Stimulated activated CD4-positive, alpha-beta T cell treated with anti-CD3 and anti-CD28 coated beads, TNF-alpha, amount 100 ng/mL, for 48 hours (primary cell): ENCODE measurements around the gene XXYLT1.
A peak's percentile ranks its signal among the peaks of the same experiment; 100 is the strongest.
"Not testable (repeated sequence)": the region's sequence is repeated elsewhere in the genome, so short reads cannot be mapped to it uniquely, and the experiment has no call there.

Experiments
- DNase-seq, 3 donors: peaks; one replicate each; pipeline ENCODE4 v3.0.0-alpha.2; 2020; ENCODE audit warnings: low read depth in 3 of 3

The XXYLT1 gene

DNA sequence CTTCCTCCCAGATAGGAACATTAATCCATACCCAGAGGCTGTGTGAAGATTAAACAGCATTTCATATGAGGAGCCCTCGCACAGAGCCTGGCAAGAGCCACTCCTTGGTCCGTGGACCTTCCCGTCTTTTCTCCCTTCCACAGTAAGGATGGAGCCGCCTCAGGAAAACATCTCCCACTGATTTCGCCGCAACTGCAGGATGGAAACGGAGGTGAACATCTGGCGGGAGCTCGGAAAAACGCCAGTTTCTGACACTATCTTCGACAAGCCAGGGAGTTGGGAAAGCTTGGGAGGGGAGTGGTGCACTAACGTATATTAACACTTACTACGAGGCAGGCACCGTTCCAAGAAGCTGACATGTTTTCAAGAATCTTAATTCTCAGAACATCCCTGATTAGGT is 157.9 kb downstream of the XXYLT1 start:
- DNase-seq, result no peak

DNA sequence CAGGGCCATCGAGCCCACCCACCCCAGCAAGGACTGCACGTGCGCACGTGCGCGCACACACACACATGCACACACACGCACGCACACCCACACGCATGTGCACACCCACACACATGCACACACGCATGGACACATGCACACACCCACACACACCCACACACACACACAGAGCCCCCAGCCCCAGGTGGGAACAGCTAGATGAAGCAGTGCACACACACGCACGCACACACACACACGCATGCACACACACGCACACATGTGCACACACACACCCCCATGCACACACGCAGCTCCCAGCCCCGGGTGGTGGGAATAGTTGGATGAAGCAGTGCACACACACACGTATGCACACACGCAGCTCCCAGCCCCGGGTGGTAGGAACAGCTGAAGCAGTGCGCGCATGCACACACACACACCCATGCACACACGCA is 158.6 kb downstream of the XXYLT1 start:
- no peak for DNase-seq

DNA sequence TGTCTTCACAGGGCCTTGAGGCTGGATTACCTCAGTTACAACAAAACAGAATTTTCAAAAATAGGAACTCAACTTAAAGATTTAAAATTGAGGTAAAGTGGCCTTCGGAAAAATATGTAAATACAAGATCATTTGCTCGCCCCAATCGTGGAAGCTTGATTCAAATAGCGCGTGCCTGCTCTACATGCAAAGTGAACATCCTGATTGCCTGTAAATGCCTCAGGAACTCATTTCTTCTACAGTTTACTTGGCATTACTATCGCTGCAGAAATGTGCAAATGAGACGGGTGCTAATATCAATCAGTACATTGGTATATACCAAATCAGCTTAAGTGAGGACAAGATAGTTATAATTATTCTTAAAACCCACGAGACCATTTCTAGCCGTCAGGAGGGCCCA is 159.2 kb downstream of the XXYLT1 start:
- no peak for DNase-seq

DNA sequence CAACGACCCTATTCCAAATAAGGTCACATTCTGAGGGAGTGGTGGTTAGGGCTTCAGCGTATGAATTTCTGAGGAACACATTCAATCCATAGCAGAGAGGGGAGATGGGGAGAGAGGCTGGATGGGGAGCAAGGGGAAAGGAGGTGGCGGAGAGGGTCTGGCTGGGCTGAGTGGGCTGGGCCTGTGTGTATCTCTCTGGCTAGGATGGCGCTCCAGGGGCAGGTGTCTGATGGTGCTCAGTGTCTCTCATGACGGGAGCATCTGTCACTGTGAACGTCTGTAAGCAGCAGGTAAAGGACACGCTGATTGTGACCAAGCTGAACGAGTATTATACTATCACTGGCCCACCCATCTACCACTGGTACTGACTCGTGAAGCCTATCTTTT is 159.6 kb downstream of the XXYLT1 start:
- no peak for DNase-seq

DNA sequence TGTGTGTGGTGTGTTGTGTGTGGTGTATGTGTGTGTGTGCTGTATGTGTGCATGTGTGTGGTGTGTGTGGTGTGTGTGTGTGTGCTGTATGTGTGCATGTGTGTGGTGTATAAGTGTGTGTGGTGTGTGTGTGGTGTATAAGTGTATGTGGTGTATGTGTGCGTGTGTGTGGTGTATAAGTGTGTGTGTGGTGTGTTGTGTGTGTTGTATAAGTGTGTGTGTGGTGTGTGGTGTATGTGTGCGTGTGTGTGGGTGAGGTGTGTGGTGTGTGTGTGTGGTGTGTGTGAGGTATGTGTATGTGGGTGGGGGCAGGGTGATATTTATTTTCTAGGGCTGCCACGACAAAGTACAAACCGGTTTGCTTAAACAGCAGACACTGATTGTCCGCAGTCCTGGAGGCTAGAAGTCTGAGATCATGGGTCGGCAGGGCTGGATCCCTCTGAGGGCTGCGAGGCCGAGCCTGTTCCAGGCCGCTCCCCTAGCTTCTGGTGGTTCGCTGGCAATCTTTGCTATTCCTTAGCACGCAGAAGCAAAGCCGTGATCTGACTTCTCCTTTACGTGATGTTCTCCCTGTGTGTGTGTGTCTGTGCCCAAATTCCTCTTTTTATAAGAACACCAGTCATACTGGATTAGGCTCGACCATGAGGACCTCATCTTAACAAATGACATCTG is 160.2 kb downstream of the XXYLT1 start:
- no peak for DNase-seq

DNA sequence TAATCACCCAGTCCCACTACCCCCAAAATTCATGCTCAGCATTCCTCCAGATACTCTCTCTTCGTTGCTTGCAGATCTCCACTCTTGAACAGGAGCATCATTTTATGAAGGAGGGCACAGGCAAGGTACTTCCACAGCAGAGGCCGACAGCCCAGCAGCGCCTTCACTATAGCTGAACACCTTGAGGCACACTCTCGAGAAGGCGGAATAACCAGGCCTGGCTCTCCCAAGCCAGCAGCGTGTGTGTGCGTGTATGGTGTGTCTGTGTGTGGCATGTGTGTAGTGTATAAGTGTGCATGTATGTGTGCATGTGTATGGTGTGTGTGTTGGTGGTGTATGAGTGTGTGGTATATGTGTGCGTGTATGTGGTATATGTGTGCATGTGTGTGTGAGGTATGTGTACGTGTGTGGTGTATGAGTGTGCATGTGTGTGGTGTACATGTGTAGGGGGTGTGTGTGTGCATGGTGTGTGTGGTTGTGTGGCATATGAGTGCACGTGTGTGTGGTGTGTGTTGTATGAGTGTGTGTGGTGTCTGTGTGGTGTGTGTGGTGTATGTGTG is 161.8 kb downstream of the XXYLT1 start:
- no peak for DNase-seq

DNA sequence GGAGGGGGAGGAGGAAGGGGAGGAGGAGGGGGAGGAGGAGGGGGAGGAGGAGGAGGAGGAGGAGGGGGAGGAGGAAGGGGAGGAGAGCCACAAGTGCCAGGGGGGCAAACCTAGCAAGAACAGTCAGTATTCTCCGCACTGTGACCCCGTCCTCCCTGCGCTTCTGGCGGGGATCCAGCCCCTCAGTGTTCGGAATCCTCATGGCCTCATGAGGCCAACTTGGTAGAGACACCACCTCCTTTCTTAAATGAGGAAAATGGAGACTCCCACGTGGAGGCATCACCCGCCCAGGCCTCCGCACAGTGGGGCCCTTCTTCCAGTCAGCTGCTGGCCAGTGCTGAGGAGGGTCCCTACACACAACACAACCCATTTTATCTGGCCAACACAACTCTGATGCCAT is 163.4 kb downstream of the XXYLT1 start:
- DNase-seq, result no peak

DNA sequence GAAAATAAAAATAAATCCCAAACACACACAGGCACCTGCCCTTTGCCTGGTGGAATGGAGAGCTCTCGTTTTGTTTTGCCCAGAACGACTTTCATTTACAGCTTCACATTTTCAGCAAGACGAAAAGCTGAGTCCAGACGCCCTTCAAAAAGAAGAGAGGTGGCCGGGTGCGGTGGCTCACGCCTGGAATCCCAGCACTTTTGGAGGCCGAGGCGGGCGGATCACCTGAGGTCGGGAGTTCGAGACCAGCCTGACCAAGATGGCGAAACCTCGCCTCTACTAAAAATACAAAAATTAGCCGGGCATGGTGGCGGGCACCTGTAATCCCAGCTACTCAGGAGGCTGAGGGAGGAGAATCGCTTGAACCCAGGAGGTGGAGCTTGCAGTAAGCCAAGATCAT is 163.9 kb downstream of the XXYLT1 start:
- not testable (repeated sequence) for DNase-seq

DNA sequence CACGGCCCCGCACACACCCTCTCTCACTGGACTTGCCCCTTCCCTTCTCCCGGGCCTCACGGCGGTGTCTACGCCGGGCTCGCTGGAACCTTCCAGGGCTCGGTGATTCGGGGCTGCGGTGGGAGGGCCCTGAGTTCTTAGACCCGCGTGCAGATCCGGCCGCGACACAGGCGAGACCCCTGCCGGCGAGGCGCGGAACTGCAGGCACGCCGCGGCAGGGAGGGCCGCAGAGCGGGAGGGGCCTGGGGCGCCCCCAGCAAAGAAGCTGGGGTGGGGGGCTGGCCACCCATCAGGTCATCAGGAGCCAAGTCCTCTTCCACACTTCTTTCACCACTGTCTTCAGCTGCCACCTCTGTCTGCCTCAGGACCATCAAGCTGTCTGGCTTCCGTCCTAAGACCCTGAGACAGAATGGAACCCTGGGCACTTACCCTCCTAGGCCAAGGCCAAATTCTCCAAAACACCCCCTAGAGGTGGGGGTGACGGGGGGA is 164.5 kb downstream of the XXYLT1 start:
- peak; percentile 27 to 60 (median 48) for DNase-seq

DNA sequence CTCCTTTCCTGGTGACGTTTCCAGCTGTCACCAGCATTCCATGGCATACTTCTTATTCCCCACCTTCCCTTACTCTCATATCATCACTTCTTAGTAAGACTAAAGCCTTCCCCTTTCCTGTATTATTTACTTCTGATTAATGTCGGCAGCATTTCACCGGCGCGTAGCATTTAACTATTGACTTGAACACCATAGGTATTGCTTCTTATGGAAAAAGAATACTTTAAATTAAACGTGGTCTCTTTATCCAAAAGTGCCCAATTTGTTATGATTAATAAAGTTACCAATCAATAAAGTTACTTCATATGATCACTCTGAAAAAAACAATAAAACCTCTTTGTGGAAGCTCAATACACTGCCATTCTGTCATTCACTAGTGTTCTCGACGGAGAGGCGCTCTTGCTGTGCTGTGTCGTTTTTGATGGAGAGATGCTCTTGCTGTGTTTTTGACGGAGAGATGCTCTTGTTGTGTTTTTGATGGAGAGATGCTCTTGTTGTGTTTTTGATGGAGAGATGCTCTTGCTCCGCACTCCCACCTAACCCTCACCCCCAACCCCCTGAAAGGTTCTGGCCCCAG is 165.0 kb downstream of the XXYLT1 start:
- no peak for DNase-seq

DNA sequence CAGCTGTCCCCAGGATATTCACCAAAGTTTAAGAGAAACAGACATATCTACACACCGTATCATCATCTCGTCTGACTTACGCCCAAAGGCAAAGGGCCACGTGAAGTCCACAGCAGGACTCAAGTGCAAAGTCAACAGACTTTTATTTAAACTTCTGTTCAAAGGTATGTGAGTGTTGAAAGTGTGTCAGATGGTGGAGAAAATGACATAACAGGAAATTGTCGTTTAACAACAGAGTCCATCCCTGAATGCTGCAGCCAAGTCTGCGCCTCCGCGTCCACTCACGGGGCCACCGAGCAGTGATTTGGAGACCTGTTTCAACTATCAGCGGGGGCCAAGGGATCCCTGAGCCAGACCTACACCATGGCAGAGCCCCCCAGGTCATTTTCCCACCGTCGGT is 165.6 kb downstream of the XXYLT1 start:
- no peak for DNase-seq

DNA sequence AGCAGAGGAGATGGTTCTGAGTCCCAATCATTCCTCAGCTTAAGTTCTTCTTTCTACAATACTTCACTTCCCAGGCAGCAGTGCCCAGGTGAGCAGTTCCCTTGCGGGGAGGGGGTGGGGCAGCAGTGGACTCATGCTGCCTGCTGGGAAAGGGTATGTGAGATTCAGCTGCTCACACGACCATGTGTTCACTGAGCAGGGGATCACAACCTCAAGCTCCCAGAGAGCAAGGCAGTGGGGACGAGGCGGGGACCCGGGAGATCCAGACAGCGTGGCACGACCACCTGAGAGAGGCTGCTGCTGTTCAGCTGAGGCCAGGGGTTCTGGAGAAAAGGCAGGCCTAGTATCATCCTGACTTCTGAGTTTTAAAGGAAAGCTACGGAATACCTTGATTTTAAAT is 166.6 kb downstream of the XXYLT1 start:
- DNase-seq, result no peak

DNA sequence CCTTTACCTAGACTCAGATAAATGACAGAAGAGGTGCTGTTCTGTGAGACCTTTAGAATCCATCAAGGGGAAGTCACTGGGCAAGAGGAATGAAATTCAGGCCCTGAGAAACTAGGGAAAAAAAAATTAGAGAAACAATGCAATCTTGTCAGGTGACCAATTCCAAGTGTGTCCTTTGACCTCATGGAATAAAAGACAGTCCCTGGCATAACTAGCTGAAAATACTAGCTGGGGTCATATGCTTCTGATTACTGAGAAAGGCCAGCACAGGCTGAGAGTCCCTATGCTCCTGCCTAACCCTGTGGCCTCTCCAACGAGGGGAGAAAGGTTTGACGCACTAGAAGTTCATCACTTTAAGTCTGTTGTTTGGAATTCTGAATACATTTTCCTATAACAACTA is 167.3 kb downstream of the XXYLT1 start:
- DNase-seq, result no peak

DNA sequence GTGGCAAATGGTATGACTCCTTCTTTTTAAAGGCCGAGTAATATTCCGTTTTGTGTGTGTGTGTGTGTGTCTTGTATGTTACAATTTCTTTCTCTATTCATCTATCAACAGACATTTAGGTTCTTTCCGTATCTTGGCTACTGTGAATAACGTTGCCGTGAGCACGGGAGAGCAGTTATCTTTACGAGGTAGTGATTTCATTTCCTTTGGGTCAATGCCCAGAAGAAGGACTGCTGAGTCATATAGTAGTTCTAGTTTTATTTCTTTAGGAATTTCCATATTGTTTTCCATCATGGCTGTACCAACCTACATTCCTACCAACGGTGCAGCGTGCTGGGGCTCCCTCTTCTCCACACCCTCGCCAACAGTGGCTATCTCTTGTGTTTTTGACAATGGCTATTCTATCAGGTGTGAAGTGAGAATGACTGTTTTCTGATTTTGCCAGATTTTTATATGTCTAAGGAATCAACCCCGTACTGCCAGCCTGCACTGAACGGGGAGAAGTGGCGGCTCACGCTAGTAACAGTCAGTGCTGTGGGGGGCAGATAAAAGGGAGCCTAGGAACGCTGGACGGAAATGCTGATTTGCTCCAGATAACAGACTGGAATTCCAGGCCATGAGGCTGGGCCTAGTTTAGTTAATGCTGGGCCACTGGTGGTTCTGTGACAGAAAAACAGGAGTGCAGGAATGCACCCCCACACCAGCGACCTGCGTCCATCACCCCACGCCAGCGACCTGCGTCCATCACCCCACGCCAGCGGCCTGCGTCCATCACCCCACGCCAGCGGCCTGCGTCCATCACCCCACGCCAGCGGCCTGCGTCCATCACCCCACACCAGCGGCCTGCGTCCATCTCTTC is 168.1 kb downstream of the XXYLT1 start:
- no peak for DNase-seq

DNA sequence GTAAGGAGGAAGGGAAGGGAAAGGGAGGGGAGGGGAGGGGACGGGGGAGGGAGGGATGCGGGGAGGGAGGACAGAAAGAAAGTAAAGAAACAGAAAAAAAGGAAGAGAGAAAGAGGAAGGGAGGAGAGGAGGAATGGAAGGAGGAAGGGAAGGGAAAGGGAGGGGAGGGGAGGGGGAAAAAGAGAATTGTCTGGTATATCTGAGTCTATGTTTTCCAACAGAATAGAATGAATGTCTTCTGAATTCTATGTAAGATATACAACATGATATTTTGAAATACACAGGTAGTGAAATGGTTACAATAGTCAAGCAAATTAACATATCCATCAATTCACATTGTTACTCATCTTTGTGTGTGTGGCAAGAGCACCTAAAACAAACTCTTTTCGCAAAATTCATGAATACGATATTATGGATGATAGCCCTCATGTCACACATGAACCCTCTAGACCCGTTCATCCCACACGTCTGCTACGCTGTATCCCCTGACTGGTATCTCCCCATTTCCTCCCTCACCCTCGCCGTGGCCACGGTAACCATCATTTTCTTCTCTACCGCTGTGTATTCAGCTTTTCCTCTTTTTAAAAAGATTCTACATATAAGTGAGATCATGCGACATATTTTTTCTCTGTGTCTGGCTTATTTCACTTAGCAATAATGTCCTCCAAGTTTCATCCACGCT is 168.9 kb downstream of the XXYLT1 start:
- DNase-seq, result no peak

DNA sequence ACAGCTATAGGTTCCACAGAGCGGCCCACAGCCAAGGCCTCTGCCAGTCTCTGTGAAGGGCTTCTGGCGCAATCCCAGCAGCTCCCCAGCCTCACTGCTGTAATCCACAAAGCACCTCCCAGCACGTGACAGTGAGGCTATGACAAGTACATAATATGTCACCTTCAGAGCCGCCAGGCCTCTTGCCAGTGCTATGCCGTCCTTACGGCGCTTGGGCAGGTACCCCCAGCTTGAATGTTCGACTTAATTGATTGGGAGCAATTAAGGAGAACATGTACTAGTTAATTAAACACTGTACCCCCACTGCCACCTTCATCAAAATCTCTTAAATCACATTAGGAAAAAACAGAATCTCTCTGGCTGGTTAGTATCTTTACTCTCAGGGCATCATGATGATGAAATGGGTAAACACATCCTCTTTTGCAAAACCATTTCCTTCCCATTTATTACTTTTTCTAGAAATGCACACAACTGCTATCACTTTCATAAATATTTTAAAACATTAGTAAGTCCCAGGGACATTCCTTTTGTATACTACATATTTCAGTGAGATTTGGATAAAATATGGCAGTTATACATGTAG is 169.9 kb downstream of the XXYLT1 start:
- DNase-seq, result no peak

DNA sequence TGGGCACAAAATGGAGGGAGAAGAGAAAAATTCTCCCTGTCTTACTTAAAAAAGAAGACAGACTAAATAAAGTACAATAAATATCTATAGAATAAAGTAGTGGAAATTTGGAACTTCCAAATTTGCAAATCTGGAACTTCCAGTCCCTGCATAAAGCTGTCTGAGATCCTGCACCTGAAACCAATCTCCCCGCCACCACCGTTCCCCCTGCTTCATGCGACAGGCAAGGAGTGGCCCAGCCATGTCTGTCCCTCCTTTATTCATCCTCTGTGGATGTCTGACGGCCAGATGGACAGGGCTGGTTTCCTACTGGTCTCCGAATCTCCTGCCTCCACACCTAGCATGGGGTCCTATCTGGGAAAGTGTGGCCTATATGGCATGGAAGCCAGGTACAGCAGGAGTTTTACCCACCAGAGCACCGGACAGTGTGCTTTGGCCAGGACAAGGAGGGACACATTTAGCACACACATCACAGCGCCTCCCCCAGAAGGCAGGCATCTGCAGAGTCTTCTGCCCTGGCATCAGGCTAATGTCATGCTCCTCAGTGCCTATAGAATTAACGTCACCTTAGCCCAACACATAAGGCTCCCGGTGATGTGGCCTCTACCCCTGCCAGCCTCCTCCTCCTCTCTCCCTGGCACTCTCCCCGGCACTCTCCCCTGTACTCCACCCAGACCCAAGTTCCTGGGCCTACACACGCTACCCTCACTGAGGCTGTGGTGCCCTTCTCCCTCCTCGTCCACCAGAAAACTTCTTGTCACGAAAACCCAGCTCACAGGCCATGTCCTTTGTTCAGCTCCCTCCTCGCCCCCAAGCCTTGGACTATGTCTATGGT is 170.8 kb downstream of the XXYLT1 start:
- DNase-seq, result no peak

DNA sequence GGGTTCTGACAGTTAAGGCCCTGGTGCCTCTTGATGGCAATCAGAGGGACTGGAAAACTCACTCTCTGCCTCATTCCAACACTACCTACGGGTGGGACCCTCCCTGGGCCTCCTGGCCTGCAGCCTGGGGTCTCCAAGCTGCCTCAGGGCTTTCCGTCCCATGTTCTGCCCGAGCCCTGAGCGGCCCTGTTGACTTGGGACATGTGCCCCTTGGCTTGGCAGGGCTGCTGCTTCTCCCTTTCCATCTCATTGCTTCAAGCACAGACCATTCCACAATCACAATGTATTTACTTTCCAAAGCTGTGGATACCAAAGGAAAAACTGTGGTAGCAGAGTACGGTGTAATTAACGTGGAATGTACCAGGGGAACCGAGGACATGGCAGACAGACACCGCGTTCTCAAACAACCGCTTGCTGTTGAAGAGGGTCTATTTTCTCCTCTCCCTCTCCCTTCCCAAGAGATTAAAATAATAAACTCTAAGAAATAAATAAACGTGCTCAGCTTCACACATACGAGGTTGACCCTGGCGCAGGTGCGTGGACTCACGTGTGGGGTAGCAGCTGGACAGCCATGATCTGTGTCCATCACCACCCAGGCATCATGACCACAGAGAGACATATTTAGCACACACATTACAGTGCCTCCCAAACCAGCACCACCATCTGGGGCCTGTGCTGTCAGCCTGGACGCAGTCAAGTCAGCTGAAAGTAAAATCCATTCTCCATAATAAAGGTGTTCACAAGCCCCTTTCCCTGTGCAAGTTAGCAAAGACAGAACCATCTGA is 172.0 kb downstream of the XXYLT1 start:
- no peak for DNase-seq

DNA sequence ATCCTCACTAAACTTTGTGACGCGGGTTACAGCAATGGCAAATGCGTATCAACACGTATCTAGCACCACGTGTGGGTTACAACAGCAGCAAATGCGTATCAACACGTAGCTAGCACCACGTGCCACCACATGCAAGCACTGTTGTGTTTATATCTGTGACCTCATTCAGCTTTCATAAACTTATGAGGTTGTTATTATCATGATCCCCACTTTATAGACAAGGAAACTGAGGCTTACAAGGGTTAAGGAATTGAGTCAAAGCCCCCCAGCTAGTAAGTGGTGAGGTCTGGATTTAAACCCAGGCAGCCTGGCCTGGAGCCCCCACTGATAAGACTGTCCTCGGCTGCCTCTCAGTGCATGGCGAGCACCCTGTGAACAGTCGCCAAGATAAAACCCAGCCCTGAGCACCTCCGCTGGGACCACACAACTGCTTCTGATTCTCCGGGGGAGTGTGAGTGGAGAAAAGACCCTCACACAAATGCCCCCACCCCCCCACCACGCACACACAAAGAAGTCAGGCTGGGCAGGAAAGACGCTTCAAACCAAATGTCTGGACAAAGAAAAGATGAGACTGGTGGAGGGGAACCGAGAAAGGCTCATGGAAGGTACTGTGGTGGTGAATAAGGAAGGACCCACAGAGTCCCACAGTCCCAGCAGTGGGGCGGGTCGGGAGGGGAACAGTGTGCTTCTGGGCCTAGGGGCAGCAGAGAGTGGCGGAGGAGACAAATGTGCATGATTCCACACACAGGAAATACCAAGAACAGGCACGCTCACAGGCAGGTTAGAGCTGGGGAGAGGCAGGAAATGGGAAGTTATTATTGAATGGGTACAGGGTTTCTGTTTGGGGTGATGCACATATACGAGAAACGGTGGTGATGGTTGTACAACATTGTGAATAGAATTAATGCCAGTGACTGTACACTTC is 173.4 kb downstream of the XXYLT1 start:
- no peak for DNase-seq
